SK-N-SH treated with all-trans-retinoic acid at 6 μM for 48 hours (cell line): ENCODE data around the gene ASCL1.

Source experiments
- ATAC-seq: fragments of 200-7000 bp; cut with Tn5 transposase; 3 replicates; pipeline ENCODE4 v1.9.1; 2020; ENCODE audit warnings: mild to moderate bottlenecking, moderate library complexity
- ARNTL ChIP-seq: fragments of 450-650 bp; formaldehyde crosslinking; IDR thresholded peaks from 2 replicates; pipeline ENCODE4 v1.5.0; 2020; ENCODE audit warnings: low read depth, mild to moderate bottlenecking, moderate library complexity, borderline replicate concordance
- BACH2 ChIP-seq: fragments of 250-450 bp; sonication (Bioruptor Pico); IDR thresholded peaks from 2 replicates; pipeline ENCODE4 v1.9.0; 2021; ENCODE audit warnings: mild to moderate bottlenecking, borderline replicate concordance
- ESRRG ChIP-seq: fragments of 250-450 bp; sonication (Bioruptor Pico); IDR thresholded peaks from 2 replicates; pipeline ENCODE4 v1.6.1; 2021; ENCODE audit warnings: mild to moderate bottlenecking
- GLIS3 ChIP-seq: fragments of 250-450 bp; sonication (Bioruptor Pico); IDR thresholded peaks from 2 replicates; pipeline ENCODE4 v1.5.0; 2020; ENCODE audit warnings: mild to moderate bottlenecking, moderate library complexity
- ISL1 ChIP-seq: fragments of 250-450 bp; sonication (Bioruptor Pico); IDR thresholded peaks from 2 replicates; pipeline ENCODE4 v2.1.2; 2022; ENCODE audit warnings: mild to moderate bottlenecking, moderate library complexity
- OSR1 ChIP-seq: fragments of 250-450 bp; sonication (Bioruptor Pico); IDR thresholded peaks from 2 replicates; pipeline ENCODE4 v1.8.0; 2022; ENCODE audit warnings: moderate library complexity, mild to moderate bottlenecking, inconsistent platforms
- PATZ1 ChIP-seq: fragments of 250-450 bp; sonication (Bioruptor Pico); IDR thresholded peaks from 2 replicates; pipeline ENCODE4 v1.8.0; 2020; ENCODE audit warnings: mild to moderate bottlenecking, moderate library complexity, borderline replicate concordance
- RARB ChIP-seq: fragments of 250-450 bp; sonication (Bioruptor Pico); IDR thresholded peaks from 2 replicates; pipeline ENCODE4 v1.8.0; 2021; ENCODE audit warnings: mild to moderate bottlenecking, moderate library complexity
- TCF4 ChIP-seq: fragments of 250-450 bp; sonication (Bioruptor Pico); IDR thresholded peaks from 2 replicates; pipeline ENCODE4 v1.8.0; 2021; ENCODE audit warnings: mild to moderate bottlenecking, moderate library complexity, borderline replicate concordance
- TSHZ2 ChIP-seq: fragments of 250-450 bp; sonication (Bioruptor Pico); IDR thresholded peaks from 2 replicates; pipeline ENCODE4 v1.5.0; 2020; ENCODE audit warnings: mild to moderate bottlenecking, moderate library complexity
- ZC3H10 ChIP-seq: fragments of 250-450 bp; sonication (Bioruptor Pico); IDR thresholded peaks from 2 replicates; pipeline ENCODE4 v1.5.1; 2021; ENCODE audit warnings: mild to moderate bottlenecking, moderate library complexity
- ZFP3 ChIP-seq: fragments of 250-450 bp; sonication (Bioruptor Pico); IDR thresholded peaks from 2 replicates; pipeline ENCODE4 v1.5.0; 2020; ENCODE audit warnings: mild to moderate bottlenecking, moderate library complexity
- ZFP30 ChIP-seq: fragments of 450-650 bp; formaldehyde crosslinking; IDR thresholded peaks from 2 replicates; pipeline ENCODE4 v1.5.0; 2022; ENCODE audit warnings: mild to moderate bottlenecking, moderate library complexity
- ZNF565 ChIP-seq: fragments of 450-650 bp; formaldehyde crosslinking; conservative IDR thresholded peaks from 2 replicates; pipeline ENCODE4 v1.5.0; 2020; ENCODE audit warnings: low read depth, mild to moderate bottlenecking, moderate library complexity
- ZNF70 ChIP-seq: fragments of 450-650 bp; formaldehyde crosslinking; IDR thresholded peaks from 2 replicates; pipeline ENCODE4 v1.5.0; 2020; ENCODE audit warnings: mild to moderate bottlenecking, moderate library complexity
- ZNF8 ChIP-seq: fragments of 450-650 bp; formaldehyde crosslinking; IDR thresholded peaks from 2 replicates; pipeline ENCODE4 v1.5.0; 2020; ENCODE audit warnings: mild to moderate bottlenecking, moderate library complexity
- TF ChIP-seq, protein P1 (sequence below): fragments of 250-450 bp; sonication (Bioruptor Pico); IDR thresholded peaks from 2 replicates; pipeline ENCODE4 v1.8.0; 2021; ENCODE audit warnings: low read depth, mild to moderate bottlenecking, moderate library complexity, borderline replicate concordance

ASCL1 gene

GRCh38 chr12:102946042-102946441 is 11.4 kb upstream of the ASCL1 start (continued):
- TF ChIP-seq, protein P1, sequence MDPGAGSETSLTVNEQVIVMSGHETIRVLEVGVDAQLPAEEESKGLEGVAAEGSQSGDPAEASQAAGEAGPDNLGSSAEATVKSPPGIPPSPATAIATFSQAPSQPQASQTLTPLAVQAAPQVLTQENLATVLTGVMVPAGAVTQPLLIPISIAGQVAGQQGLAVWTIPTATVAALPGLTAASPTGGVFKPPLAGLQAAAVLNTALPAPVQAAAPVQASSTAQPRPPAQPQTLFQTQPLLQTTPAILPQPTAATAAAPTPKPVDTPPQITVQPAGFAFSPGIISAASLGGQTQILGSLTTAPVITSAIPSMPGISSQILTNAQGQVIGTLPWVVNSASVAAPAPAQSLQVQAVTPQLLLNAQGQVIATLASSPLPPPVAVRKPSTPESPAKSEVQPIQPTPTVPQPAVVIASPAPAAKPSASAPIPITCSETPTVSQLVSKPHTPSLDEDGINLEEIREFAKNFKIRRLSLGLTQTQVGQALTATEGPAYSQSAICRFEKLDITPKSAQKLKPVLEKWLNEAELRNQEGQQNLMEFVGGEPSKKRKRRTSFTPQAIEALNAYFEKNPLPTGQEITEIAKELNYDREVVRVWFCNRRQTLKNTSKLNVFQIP (CRISPR knock-in tag), result no peak
- TF ChIP-seq ISL1 (CRISPR knock-in tag) (no peak), ARNTL (CRISPR knock-in tag) (no peak), RARB (CRISPR knock-in tag) (no peak), ESRRG (CRISPR knock-in tag) (no peak), ZNF70 (CRISPR knock-in tag) (no peak)
- TF ChIP-seq, all 23 proteins: peak for 0

GRCh38 chr12:102948941-102949352 is 8.5 kb upstream of the ASCL1 start:
- TF ChIP-seq ZNF565, result no peak
- no peak for TF ChIP-seq TSHZ2 (CRISPR knock-in tag)
- TF ChIP-seq OSR1 (CRISPR knock-in tag), result no peak
- TF ChIP-seq ZNF8 (CRISPR knock-in tag), result no peak
- TF ChIP-seq, protein P1 (CRISPR knock-in tag), result no peak
- no peak for TF ChIP-seq ZNF70 (CRISPR knock-in tag)
- no peak for TF ChIP-seq ZFP3 (CRISPR knock-in tag)
- no peak for TF ChIP-seq ISL1 (CRISPR knock-in tag)
- no peak for TF ChIP-seq BACH2
- no peak for TF ChIP-seq ZC3H10 (CRISPR knock-in tag)
- no peak; the same call in 2 of the 3 replicates for ATAC-seq

- no peak for ATAC-seq
- no peak for TF ChIP-seq ZFP30 (CRISPR knock-in tag)
- no peak for TF ChIP-seq TCF4 (CRISPR knock-in tag)
- no peak for TF ChIP-seq ZNF565
- TF ChIP-seq ZNF70 (CRISPR knock-in tag), result no peak
- TF ChIP-seq TSHZ2 (CRISPR knock-in tag), result no peak
- no peak for TF ChIP-seq GLIS3 (CRISPR knock-in tag)
- no peak for TF ChIP-seq PATZ1 (CRISPR knock-in tag)
These were observed 7.1 kb upstream of the ASCL1 start for GRCh38 chr12:102950107-102950949.
